Endothelial cell of umbilical vein (primary cell): Measurements from ENCODE around the gene CLEC16A. TPM values are rescaled to one million over a fixed set of nuclear protein-coding genes. Genes with fewer than 3 reads are reported as not detected.

Source experiments
- BruUV-seq: library from RNA; stranded (reverse); fragments of 400-500 nt; replicated peaks from 2 replicates; lab custom pipeline; 2021; lab: Mats Ljungman, UMichigan
- CTCF ChIA-PET: fragments of 300-600, 350-600 bp; sonication (Branson Sonifier 250); formaldehyde crosslinking; loops from one replicate; lab custom pipeline; 2021; ENCODE audit warnings: antibody characterized with exemption, inconsistent platforms; lab: Charles Lee
- POLR2A ChIA-PET: fragments of 300-600, 350-600 bp; sonication (Branson Sonifier 250); formaldehyde crosslinking; loops from one replicate; lab custom pipeline; 2021; ENCODE audit warnings: antibody characterized with exemption, inconsistent platforms; lab: Charles Lee
- DNase-seq: peaks from one replicate; pipeline ENCODE4 v3.0.0-alpha.2; 2011; ENCODE audit warnings: low read depth, low spot score
- FAIRE-seq: peaks from 2 replicates; lab custom pipeline; 2011; peaks lifted over from hg19 to GRCh38; lab: Jason Lieb, UNC
- H2AFZ ChIP-seq: 2 replicates; pipeline ENCODE4 v1.6.0; 2012; ENCODE audit warnings: low read depth, low read length, control low read depth, inconsistent platforms
- H3K27ac ChIP-seq: 2 replicates; pipeline ENCODE4 v1.5.1; 2011; ENCODE audit warnings: low read depth, mild to moderate bottlenecking, control low read depth, low read length, moderate library complexity; ENCODE audit not compliant: insufficient read depth
- H3K27me3 ChIP-seq, 2 experiments: 2 replicates each; pipeline versions ENCODE4 v1.6.0 to v1.6.1; 2011; ENCODE audit warnings: low read length in 2 of 2, mixed read lengths in 1 of 2; ENCODE audit not compliant: control insufficient read depth in 2 of 2, insufficient read depth in 2 of 2
- H3K36me3 ChIP-seq, 2 experiments: 2 replicates in 1 of 2; 3 replicates in 1 of 2; pipeline ENCODE4 v1.5.1; 2011; ENCODE audit warnings: low read length in 2 of 2, mild to moderate bottlenecking in 1 of 2, moderate library complexity in 1 of 2; ENCODE audit not compliant: control insufficient read depth in 2 of 2, insufficient read depth in 2 of 2; ENCODE audit errors: extremely low read depth in 1 of 2
- H3K4me1 ChIP-seq: 3 replicates; pipeline ENCODE4 v1.5.1; 2011; ENCODE audit warnings: mild to moderate bottlenecking, low read length; ENCODE audit not compliant: control insufficient read depth, insufficient read depth; ENCODE audit errors: extremely low read depth
- H3K4me2 ChIP-seq: 2 replicates; pipeline ENCODE4 v1.6.1; 2011; ENCODE audit warnings: low read length, control low read depth, mixed read lengths; ENCODE audit not compliant: insufficient read depth
- H3K4me3 ChIP-seq, 3 experiments: fragments of 200-600 bp in 1 of 3; sonication (generic), shearing (Covaris generic) in 1 of 3; replicated peaks in 1 of 3; 2 replicates each; pipeline ENCODE4 v1.5.1; 2011 to 2016; ENCODE audit warnings: control low read depth in 3 of 3, low read length in 3 of 3, mild to moderate bottlenecking in 2 of 3, inconsistent platforms in 1 of 3, low read depth in 1 of 3, moderate library complexity in 1 of 3; ENCODE audit not compliant: insufficient read depth in 1 of 3
- H3K79me2 ChIP-seq: 2 replicates; pipeline ENCODE4 v1.6.0; 2012; ENCODE audit warnings: low read length, inconsistent platforms; ENCODE audit not compliant: control insufficient read depth, insufficient read depth
- H3K9ac ChIP-seq: replicated peaks from 2 replicates; pipeline ENCODE3; 2011; ENCODE audit warnings: low read length, control low read depth; ENCODE audit not compliant: insufficient read depth; ENCODE audit errors: extremely low read depth
- H3K9me1 ChIP-seq: replicated peaks from 3 replicates; pipeline ENCODE4 v1.6.0; 2011; ENCODE audit warnings: mild to moderate bottlenecking, low read length; ENCODE audit not compliant: control insufficient read depth, insufficient read depth; ENCODE audit errors: extremely low read depth
- H3K9me3 ChIP-seq: replicated peaks from 2 replicates; pipeline ENCODE4 v1.5.1; 2012; ENCODE audit warnings: low read length, inconsistent platforms; ENCODE audit not compliant: control insufficient read depth, insufficient read depth
- H4K20me1 ChIP-seq: replicated peaks from 2 replicates; pipeline ENCODE3; 2011; ENCODE audit warnings: mild to moderate bottlenecking, low read length; ENCODE audit not compliant: control insufficient read depth, insufficient read depth; ENCODE audit errors: extremely low read depth
- CTCF ChIP-seq, 2 donors: IDR thresholded peaks; 1 replicate in 1 of 2; 2 replicates in 1 of 2; pipeline ENCODE4 v1.5.1; 2011; ENCODE audit warnings: low read length in 2 of 2, mild to moderate bottlenecking in 2 of 2, moderate library complexity in 2 of 2, control low read depth in 1 of 2, inconsistent platforms in 1 of 2, low read depth in 1 of 2; ENCODE audit not compliant: insufficient read depth in 1 of 2; ENCODE audit errors: extremely low read depth in 1 of 2
- EZH2 ChIP-seq: IDR thresholded peaks from 2 replicates; pipeline ENCODE4 v1.6.1; 2012; ENCODE audit warnings: borderline replicate concordance, low read depth, mild to moderate bottlenecking, moderate library complexity, low read length, inconsistent platforms; ENCODE audit not compliant: severe bottlenecking
- FOS ChIP-seq: IDR thresholded peaks from 2 replicates; pipeline ENCODE4 v1.6.1; 2011; ENCODE audit warnings: mild to moderate bottlenecking, low read length, moderate library complexity, borderline replicate concordance; ENCODE audit not compliant: insufficient read depth
- GATA2 ChIP-seq: IDR thresholded peaks from 2 replicates; pipeline ENCODE4 v1.7.0; 2011; ENCODE audit warnings: low read depth, mild to moderate bottlenecking, moderate library complexity, mixed read lengths, low read length; ENCODE audit not compliant: insufficient read length, insufficient read depth
- JUN ChIP-seq: IDR thresholded peaks from 2 replicates; pipeline ENCODE4 v1.6.1; 2011; ENCODE audit warnings: borderline replicate concordance, low read depth; ENCODE audit not compliant: insufficient read length, insufficient read depth
- MAX ChIP-seq: IDR thresholded peaks from 2 replicates; pipeline ENCODE4 v1.6.1; 2011; ENCODE audit not compliant: insufficient read depth, insufficient read length
- MYC ChIP-seq: IDR thresholded peaks from one replicate; pipeline ENCODE4 v1.6.1; 2011; ENCODE audit warnings: mild to moderate bottlenecking, low read depth, low read length
- POLR2A ChIP-seq: IDR thresholded peaks from 2 replicates; pipeline ENCODE4 v1.6.1; 2012; ENCODE audit warnings: low read depth, mild to moderate bottlenecking, control low read depth, low read length
- POLR2AphosphoS5 ChIP-seq: IDR thresholded peaks from 2 replicates; pipeline ENCODE4 v1.6.1; 2012; ENCODE audit warnings: low read depth, mild to moderate bottlenecking, control low read depth, low read length, moderate library complexity; ENCODE audit not compliant: insufficient read depth
- dilution Hi-C: fragments of 300-500 bp; cut with MboI; formaldehyde crosslinking; loops from one replicate; pipeline ENCODE4 v1.15.0; 2019; ENCODE audit warnings: low sequenced_read_pairs; ENCODE audit not compliant: extremely low pct_ligation_motif_present
- intact Hi-C: fragments of 100-400 bp; cut with micrococcal nuclease; formaldehyde crosslinking; loops from one replicate; pipeline ENCODE4 v1.10.0; 2022
- polyA plus RNA-seq, 4 experiments: library from polyadenylated mRNA; depleted of rRNA in 3 of 4; stranded (reverse) in 3 of 4; unstranded in 1 of 4; fragments of >200 nt; gene quantifications; 2 replicates each; pipeline versions ENCODE4 v1.2.1 to v1.2.3, GENCODE V29; 2011 to 2012; ENCODE audit warnings: missing spikeins in 1 of 4
- total RNA-seq: library from RNA; stranded (reverse); gene quantifications from 2 replicates; pipeline ENCODE4 v1.2.3, GENCODE V29; 2021

CLEC16A gene
- total and polyA plus RNA-seq, 2 donors (not counting 3 experiments of a cell fraction or from before 2014, with no cell fraction given) = 11.4 to 23.3 TPM

- ChIA-PET POLR2A (no interaction called here), CTCF (interaction anchor here (2.0 kb wide), 1 partner anchor 16 kb away, joined by 6 read pairs; no protein-coding TSS in a partner anchor)
- Histone ChIP-seq H3K4me1 (no peaks in the 10 kb centered on the region), H3K9me3 (no peaks in the 10 kb centered on the region), H4K20me1 (no peaks in the 10 kb centered on the region), H3K27me3 (no peaks in the 10 kb centered on the region), H3K27ac (no peak overlapping the region), H3K4me2 (no peak overlapping the region), H2AFZ (no peak overlapping the region), H3K9ac (no peak overlapping the region), H3K9me1 (no peaks in the 10 kb centered on the region), H3K79me2 (no peaks in the 10 kb centered on the region), H3K36me3 (no peaks in the 10 kb centered on the region), H3K4me3 (no peak overlapping the region)
- intact Hi-C loops = no loop called here
- no peak for DNase-seq
- dilution Hi-C loops = no loop called here
- no TSS peak for BruUV-seq
- no peak for FAIRE-seq
- TF ChIP-seq MYC = no peak
- no peak for TF ChIP-seq POLR2AphosphoS5
- TF ChIP-seq GATA2 = no peak
- TF ChIP-seq JUN = no peak
- no peak for TF ChIP-seq MAX
- no peak for TF ChIP-seq POLR2A
- no peak for TF ChIP-seq FOS
- TF ChIP-seq EZH2 = no peak
- no peak for TF ChIP-seq CTCF (IDR thresholded peaks at IDR 0.05; ENCODE audit: extremely low read depth in 1 of 2, insufficient read depth in 1 of 2, low read depth in 1 of 2, low read length in 2 of 2)
Measured at GRCh38 chr16:11160676-11161115, 216.3 kb downstream of the CLEC16A start.
